ENCODE results near the gene IFITM5. TPM values are rescaled to one million over a fixed set of nuclear protein-coding genes. Genes with fewer than 3 reads are reported as not detected.
A peak's percentile ranks its signal among the peaks of the same experiment; 100 is the strongest.
"Not testable (repeated sequence)": the region's sequence is repeated elsewhere in the genome, so short reads cannot be mapped to it uniquely, and the experiment has no call there.

IFITM5 gene
- total RNA-seq, 2 donors from 2014 or later = not detected

DNA sequence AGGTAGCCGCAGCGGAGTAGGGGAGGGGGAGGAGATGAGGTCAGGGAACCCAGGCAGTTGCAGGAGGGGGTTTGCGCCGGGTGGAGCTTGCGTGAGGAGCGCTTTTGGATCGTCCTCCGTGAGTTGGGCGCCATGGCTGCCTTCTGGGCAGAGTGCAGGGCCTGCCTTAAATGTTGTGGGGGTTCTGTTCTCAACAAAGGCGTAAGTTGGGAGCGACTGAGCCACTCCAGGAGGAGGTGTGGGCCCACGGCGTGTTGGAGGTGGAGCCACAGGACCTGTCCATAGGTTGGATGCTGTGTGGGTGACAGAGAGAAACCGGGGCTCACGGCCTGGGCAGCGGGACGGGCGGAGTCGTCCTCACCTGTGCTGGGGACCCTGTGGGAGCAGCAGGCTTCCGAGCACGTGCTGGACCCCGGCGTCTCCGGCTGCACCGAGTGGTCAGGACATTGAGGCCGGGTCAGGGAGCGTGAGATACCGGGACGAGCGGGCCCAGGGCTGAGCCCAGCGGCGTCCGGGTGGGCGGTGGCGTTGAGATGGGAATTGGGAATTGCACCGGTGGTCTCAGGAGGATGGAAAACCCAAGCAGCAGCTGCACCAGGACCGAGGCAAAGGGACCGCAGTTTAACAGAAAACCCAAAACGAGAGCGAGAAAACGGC, 11.4 kb downstream of the IFITM5 start:
- no peaks in the 10 kb centered on the region for H3K9me3 ChIP-seq
- peak overlapping the region; percentile 60 to 62 for H3K27ac ChIP-seq
- no peaks in the 10 kb centered on the region for H3K4me1 ChIP-seq (replicated peaks)
- WGBS = 25% methylated on average over 41 of the region's 41 CpGs
- intact Hi-C loops (cut with DNase I) = no loop called here
- no peak for TF ChIP-seq POLR2AphosphoS5 (IDR thresholded peaks at IDR 0.05)
- TF ChIP-seq, protein P1, sequence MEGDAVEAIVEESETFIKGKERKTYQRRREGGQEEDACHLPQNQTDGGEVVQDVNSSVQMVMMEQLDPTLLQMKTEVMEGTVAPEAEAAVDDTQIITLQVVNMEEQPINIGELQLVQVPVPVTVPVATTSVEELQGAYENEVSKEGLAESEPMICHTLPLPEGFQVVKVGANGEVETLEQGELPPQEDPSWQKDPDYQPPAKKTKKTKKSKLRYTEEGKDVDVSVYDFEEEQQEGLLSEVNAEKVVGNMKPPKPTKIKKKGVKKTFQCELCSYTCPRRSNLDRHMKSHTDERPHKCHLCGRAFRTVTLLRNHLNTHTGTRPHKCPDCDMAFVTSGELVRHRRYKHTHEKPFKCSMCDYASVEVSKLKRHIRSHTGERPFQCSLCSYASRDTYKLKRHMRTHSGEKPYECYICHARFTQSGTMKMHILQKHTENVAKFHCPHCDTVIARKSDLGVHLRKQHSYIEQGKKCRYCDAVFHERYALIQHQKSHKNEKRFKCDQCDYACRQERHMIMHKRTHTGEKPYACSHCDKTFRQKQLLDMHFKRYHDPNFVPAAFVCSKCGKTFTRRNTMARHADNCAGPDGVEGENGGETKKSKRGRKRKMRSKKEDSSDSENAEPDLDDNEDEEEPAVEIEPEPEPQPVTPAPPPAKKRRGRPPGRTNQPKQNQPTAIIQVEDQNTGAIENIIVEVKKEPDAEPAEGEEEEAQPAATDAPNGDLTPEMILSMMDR (IDR thresholded peaks at IDR 0.05) = no peak
- no peak for TF ChIP-seq POLR2A (IDR thresholded peaks at IDR 0.05)
- DNase-seq (ENCODE audit: low spot score) = no peak
- peaks cover 1% of the 10 kb centered on the region for H3K27me3 ChIP-seq (replicated peaks; ENCODE audit: insufficient read depth)
- no peaks in the 10 kb centered on the region for H3K36me3 ChIP-seq
- peak overlapping the region; percentile 63 to 64 for H3K4me3 ChIP-seq

DNA sequence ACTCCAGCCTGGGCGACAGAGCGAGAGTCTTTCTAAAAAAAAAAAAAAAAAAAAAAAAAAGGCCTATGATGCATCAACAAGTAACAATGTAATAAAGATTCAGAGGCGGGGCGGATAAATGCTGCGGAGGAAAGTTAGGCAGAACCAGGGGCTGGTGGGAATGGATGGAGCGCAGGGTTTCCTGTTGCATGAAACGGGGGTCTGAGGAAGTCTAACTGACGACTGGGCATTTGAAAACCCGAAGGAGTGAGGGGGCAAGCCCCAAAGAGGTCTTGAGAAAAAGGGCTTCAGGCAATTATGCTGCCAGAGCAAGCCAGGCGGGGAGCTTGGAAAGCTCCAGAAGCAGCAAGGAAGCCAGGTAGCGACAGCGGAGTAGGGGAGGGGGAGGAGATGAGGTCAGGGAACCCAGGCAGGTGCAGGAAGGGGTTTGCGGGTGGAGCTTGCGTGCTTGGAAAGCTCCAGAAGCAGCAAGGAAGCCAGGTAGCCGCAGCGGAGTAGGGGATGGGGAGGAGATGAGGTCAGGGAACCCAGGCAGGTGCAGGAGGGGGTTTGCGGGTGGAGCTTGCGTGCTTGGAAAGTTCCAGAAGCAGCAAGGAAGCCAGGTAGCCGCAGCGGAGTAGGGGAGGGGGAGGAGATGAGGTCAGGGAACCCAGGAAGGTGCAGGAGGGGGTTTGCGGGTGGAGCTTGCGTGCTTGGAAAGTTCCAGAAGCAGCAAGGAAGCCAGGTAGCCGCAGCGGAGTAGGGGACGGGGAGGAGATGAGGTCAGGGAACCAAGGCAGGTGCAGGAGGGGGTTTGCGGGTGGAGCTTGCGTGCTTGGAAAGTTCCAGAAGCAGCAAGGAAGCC, 12.1 kb downstream of the IFITM5 start:
- H3K9me3 ChIP-seq; H3K27ac ChIP-seq; intact Hi-C loops (cut with DNase I); H3K27me3 ChIP-seq (replicated peaks; ENCODE audit: insufficient read depth); DNase-seq (ENCODE audit: low spot score); H3K4me1 ChIP-seq (replicated peaks); H3K4me3 ChIP-seq; H3K36me3 ChIP-seq: not testable (repeated sequence)
- WGBS = 73% methylated on average over 27 of the region's 27 CpGs

DNA sequence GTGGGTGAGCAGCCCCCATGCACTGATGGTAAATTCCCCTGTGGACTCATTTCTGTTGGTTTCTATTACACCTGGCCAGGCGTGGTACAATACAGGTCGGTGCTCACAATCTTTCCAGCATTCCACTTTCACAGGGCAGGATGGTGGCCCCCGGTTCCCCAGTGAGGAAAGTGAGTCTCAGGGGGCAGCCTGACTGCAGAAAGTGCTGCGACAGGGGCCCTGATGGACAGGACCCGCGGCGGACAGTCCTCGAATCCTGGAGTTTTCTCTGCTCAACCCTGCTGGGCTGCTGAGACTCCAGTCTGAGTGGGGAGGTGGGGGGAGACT, 13.5 kb downstream of the IFITM5 start:
- DNase-seq (ENCODE audit: low spot score) = no peak
- no peaks in the 10 kb centered on the region for H3K9me3 ChIP-seq
- 71% methylated on average over 8 of the region's 8 CpGs for WGBS
- H3K36me3 ChIP-seq = no peaks in the 10 kb centered on the region
- no peak for TF ChIP-seq POLR2AphosphoS5 (IDR thresholded peaks at IDR 0.05)
- no peak for TF ChIP-seq POLR2A (IDR thresholded peaks at IDR 0.05)
- TF ChIP-seq, protein P1 (IDR thresholded peaks at IDR 0.05) = no peak
- H3K4me1 ChIP-seq (replicated peaks) = no peaks in the 10 kb centered on the region
- no peak overlapping the region for H3K27ac ChIP-seq
- peaks cover 18% of the 10 kb centered on the region for H3K27me3 ChIP-seq (replicated peaks; ENCODE audit: insufficient read depth)
- intact Hi-C loops (cut with DNase I) = no loop called here
- H3K4me3 ChIP-seq = no peak overlapping the region

DNA sequence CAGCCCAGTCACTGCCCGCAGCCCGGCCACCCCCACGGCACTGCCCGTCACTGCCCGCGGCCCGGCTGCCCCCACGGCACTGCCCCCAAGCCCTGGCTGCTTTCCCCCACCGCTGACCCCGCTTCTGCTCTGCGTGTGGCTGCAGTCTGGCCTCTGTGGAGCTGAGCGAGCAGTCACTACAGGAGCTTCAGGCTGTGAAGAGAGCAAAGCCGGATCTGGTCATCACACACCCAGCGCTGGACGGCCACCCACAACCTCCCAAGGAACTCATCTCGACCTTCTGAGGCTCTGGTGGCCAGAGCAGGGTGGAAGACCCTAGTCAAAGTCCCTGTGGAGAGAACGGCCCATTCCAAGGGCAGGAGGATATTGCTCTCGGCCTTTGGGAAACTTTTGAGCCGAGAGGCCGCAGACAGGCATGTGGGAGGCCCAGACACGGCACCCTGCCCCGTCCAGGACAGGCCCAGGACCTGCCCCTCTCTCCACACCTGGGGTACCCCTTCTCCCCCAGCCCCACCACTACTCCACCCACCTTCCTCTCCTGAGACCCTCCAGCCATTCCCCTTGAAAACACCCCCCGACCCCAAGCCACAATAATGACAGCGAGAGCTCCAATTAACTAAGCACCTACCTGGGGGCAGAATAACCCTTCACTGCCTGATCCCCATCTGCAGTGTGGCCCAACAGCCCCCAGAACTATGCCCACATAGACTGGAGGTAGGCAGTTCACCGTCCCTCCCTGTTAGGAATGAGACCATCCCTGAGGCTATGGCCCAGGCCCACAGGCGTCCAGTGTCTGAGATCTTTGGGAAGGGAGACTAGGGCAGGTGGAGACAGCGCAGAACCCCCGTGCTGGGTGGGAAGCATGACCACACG, 14.1 kb downstream of the IFITM5 start:
- H3K27me3 ChIP-seq (replicated peaks; ENCODE audit: insufficient read depth) = peaks cover 23% of the 10 kb centered on the region
- WGBS = 88% methylated on average over 29 of the region's 29 CpGs
- H3K4me3 ChIP-seq = no peak overlapping the region
- no peaks in the 10 kb centered on the region for H3K36me3 ChIP-seq
- intact Hi-C loops (cut with DNase I) = no loop called here
- no peaks in the 10 kb centered on the region for H3K4me1 ChIP-seq (replicated peaks)
- TF ChIP-seq, protein P1 (IDR thresholded peaks at IDR 0.05) = no peak
- TF ChIP-seq POLR2A (IDR thresholded peaks at IDR 0.05) = no peak
- no peaks in the 10 kb centered on the region for H3K9me3 ChIP-seq
- no peak overlapping the region for H3K27ac ChIP-seq
- no peak for DNase-seq (ENCODE audit: low spot score)

Data from prostate gland (tissue), 2 donors.